NCI-H146 treated with DMSO at 0.1 percent for 48 hours (cell line): ENCODE results near the gene SLC43A1.

Source experiments
- DNase-seq: peaks from one replicate; lab custom pipeline; 2025; ENCODE audit not compliant: unreplicated experiment; lab: John Stamatoyannopoulos, UW

Gene SLC43A1

DNA sequence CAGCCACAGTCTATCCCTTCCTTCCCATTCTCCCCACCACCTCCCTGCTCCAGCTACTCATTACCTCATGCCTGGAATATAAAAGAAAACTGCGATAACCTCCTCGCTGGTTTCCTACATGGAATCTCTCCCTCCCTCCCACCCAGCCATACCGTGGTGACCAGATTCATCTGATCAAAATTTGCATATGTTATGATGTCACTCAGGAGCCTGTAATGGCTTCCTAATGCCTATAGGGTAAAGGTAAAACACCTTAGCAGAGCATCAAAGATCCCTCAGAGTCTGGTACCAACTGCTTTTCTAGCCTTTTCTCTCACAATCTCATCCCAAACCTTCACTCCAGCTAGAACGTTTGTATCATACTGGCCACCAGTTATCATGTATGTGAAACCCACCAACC, 35.6 kb downstream of the SLC43A1 start:
- DNase-seq, result no peak

DNA sequence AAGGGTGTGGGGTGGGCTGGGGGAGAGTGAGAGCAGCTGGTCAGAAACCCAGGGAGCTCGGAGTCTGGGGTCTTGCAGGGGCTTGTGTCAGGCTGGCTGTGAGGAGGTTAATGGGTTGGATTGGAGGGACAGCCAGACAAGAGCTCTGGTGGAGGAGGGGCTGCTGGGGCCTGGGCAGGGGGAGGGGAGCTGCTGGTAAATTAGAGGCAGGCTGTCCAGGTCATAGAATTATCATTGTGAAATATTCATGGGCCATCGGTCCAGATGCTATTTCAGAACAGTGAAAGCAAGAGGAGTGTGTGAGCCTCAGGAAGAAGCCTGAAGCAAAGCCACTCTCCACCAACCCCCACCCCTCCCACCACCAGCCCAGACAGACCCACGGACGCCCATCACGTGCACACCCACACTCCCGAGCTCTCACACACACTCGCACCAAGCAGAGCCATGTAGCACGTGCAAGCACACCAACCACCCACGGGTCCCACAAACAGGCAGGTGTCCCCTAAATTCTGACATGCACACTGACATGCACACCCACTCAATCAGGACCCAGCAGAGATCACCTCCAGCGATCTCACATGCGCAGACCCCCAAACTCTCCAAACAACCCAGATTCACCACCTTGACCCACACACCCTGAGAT, 36.4 kb downstream of the SLC43A1 start:
- no peak for DNase-seq

DNA sequence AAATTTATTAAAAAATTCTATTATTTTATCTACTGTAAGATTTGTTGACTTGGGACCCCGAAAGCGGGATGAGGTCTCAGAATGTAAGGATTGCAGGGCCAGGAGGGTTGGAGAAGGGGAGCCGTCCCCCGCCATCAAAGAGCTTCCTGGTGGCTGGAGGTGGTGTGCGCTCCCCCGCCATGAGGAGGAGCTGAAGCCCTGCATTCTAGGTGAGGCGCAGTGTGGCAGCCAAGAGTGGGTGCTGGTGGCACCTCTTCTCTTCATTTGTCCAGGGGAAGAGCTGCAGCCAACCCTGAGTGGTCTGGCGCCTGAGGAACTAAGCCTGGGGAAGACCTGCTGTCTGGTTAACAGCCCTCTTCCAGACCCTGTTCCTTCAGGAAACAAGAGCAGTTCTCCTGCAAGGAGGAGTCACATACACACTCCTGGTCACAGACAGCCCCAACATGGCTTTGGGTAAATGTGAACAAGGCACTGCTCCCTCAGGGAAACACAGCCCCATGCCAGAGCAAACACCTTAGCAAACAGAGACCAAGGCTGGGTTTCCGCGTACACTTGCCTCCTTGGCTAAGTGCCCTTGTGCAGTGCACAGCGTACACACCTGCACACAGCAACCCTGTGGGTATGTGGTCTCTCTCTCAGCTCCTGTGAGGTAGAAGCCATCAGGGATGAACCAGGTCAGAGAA, 37.9 kb downstream of the SLC43A1 start:
- DNase-seq, result no peak

DNA sequence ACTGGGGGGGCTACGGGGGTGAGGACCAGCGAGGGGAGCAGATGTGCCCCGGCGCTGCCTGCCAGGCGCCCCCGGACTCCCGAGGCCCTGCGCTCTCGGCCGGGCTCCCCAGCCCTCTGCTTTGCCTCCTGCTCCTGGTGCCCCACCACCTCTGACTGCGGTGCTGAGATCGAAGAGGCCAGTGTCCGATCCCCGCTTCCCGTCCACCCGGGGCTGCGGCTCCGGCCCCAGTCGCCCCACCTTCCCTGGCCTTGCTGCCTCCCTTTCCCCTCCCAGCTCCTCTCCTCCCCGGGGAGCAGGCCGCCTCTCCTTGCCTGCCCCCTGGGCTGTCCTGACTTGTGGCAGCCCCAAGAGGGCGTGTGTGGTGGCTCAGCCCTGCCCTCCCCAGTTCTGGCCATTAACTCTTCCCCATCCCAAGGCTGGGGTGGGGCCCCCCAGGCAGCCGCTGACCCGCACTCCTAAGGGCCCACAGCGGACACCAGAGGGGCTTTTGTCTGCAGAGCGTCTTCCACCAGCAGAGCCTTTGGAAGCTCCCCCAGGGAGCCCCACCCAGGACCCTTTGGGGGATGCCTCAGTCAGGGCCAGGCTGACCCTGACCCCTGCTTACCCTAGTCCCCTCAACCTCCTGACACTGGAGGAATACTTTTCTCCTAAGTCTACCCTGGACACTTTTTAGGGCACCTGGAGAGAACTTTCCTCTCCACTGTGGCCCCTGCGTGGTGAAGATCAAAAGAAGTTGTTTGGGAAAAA, 38.6 kb downstream of the SLC43A1 start:
- DNase-seq, result no peak

DNA sequence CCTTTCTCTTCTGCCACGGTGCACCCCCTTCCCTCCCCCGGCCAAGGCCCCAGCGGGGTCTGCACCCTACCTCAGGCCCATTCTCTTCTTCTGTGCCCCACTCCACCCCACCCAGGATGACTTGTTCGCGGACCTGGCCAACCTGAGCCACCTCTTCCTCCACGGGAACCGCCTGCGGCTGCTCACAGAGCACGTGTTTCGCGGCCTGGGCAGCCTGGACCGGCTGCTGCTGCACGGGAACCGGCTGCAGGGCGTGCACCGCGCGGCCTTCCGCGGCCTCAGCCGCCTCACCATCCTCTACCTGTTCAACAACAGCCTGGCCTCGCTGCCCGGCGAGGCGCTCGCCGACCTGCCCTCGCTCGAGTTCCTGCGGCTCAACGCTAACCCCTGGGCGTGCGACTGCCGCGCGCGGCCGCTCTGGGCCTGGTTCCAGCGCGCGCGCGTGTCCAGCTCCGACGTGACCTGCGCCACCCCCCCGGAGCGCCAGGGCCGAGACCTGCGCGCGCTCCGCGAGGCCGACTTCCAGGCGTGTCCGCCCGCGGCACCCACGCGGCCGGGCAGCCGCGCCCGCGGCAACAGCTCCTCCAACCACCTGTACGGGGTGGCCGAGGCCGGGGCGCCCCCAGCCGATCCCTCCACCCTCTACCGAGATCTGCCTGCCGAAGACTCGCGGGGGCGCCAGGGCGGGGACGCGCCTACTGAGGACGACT, 39.3 kb downstream of the SLC43A1 start:
- DNase-seq, result no peak

DNA sequence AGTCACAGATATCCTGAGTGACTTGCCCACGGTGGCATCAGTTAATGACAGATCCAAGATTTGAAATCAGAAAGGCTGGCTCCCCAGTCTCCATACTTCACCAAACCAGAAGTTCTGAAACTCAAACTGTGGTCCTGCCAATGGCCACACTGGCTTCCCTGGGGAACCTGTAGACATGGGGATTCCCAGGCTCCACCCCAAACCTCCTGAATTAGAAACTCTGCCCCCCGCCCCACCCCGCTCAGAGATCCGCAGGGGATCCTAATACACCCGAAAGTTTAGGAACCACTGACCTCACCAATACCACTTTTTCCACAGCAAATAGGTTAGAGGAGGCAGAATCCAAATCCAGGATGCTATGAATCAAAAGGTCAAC, 39.8 kb downstream of the SLC43A1 start:
- no peak for DNase-seq

DNA sequence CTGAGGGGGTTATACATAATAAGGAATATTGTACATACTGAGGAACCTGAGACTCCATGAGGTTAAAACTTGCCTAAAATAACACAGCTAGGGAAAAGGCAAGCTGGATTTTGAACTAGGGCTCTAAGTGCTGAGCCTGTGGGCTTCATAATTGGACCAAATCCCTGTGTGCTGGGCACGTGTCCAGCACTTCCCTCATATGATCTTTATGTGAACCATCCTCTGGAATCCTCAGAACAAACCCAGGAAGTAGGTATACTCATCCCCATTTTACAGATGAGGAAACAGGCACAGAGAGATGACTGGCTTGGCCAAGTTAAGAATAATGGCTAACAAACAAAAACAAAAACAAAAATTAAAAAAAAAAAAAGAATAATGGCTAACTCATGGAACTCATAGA, 40.3 kb downstream of the SLC43A1 start:
- DNase-seq, result no peak

DNA sequence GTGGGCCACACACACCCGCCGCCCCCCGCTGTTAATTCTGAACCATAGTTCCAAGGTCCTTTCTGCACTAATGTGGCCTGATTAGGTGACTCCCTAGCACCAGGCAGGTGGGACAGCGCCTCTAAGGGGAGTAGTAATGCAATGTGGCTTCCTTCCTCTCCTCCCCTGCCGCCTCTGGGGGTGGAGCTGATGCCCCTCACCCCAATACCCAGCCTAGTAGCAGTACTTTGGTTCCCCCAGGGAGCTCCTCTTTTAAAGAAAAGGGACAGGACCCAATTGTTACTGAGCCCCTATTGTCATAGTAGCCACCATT, 40.7 kb downstream of the SLC43A1 start:
- no peak for DNase-seq

DNA sequence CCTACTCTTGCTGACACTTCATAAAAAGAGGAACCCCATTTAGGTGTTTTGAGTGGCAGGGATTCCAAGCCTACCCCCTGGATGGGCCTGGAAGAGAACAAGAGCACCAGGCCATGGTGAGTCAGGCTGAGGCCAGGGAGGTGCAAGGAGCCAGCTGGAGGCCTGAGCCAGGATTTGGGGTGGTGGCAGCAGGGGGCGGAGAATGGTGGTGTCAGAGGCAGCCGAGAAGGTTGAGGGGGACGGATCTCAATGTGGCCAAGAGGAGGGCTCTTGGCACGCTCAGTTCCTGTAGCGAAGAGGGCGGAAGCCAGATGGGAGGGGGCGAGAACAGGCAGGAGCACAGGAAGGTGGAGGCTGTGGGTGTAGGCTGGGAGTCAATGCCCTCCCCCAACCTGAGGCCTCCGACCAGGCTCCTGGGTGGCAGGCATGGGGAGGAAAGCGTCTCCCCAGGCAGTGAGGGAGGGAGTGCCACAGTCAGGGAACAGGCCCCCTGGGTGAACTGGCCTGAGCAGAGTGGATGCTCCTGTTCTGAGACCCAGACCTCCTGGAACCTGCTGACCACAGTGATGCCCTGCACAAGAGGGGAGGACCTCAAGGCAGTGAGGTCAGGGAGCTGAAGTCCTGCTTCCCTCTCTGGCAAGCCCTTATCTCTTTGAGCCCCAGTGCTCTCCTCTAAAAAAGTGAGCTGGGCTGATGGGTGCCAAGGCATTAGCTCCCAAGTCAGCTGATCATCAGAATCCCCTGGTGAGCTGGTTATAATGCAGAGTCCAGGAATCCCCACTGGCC, 41.3 kb downstream of the SLC43A1 start:
- DNase-seq, result no peak

DNA sequence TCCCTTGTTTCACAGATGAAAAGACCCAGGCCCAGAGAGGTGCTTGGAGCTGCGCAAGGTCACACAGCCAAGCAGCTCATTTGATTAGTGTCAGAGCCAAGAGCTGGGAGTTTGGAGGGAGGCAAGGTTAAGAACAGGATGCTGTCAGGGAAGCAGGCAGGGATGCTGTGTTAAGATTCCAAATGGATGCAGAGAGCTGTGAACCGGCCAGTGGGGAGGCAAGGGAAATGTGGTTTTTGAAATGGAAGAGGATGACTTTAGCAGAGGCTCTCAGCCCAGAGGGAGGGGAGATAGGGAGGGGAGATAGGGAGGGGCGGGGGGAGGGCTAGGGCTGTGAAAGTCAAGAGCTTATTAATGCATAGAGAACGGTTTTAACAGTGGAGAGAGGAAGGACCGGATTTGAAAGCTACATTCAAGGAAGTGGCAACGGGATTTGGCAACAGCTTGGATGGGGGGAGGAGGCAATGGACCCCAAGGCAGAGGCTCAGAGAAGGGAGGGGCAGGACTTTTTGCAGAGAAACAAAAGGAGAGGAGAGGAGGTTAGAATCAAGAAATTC, 42.1 kb downstream of the SLC43A1 start:
- no peak for DNase-seq

DNA sequence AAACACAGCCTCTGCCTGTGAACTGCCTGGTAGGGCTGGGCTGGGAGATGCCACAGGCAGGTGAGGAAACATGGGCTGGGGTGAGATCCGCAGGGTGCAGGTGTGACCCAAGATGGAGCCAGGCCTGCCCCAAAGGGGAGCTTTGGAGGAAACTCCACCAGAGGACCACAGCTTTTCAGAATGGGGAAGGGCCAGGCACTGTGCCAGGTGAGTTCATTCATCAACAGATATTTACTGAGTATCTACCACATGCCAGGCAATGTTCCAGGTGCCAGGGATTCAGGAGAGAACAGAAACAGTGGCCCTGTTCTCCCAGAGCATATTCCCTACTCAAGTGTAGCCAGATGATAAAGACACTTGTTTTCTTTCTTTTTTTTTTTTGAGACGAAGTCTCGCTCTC, 44.0 kb downstream of the SLC43A1 start:
- DNase-seq, result no peak

DNA sequence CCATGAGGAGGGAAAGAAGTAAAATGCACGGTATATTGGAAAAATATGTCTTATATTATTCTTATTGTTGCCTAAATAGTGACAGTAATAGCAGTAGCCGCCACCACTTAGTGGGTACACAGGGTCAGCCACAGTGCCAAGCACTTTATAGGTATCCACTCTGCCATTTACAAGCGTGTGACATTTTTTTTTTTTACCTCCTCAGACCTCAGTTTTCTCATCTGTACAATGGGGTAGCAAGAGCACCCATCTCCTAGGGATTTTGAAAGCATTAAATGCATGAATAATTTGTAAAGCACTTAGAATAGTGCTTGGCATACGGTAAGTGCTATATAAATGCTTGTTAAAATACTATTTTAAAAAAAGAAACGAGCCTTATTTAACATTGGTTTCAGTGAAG, 46.2 kb downstream of the SLC43A1 start:
- no peak for DNase-seq

DNA sequence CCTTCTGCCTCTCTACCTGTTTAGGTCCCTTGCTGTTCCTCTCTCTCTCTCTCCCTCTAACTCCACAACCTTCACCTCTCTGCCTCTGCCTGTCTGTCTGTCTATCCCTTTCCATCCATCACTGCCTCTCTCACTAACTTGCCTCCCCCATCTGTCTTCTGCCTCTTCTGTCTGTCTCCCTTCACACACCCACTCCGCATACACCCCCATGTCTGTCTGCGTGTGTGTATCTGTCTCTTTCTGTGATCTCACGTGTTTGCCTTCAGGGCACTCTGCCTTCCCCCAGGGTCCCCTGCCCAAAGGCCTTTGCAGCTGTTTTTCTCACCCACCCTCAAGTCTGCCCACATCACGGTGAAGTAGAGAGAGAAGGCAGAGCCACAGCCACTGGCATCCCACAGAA, 47.2 kb downstream of the SLC43A1 start:
- no peak for DNase-seq

DNA sequence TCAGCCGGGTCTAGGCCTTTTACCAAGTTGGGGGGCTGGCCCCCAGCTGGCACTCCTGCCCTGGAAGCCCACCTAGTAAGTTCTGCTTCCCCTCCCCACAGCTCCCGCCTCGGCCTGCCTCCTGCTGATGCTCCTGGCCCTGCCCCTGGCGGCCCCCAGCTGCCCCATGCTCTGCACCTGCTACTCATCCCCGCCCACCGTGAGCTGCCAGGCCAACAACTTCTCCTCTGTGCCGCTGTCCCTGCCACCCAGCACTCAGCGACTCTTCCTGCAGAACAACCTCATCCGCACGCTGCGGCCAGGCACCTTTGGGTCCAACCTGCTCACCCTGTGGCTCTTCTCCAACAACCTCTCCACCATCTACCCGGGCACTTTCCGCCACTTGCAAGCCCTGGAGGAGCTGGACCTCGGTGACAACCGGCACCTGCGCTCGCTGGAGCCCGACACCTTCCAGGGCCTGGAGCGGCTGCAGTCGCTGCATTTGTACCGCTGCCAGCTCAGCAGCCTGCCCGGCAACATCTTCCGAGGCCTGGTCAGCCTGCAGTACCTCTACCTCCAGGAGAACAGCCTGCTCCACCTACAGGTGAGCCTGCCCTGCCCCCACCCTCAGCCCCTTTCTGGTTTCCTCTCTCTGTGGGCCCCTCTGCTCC, 47.9 kb downstream of the SLC43A1 start:
- no peak for DNase-seq

DNA sequence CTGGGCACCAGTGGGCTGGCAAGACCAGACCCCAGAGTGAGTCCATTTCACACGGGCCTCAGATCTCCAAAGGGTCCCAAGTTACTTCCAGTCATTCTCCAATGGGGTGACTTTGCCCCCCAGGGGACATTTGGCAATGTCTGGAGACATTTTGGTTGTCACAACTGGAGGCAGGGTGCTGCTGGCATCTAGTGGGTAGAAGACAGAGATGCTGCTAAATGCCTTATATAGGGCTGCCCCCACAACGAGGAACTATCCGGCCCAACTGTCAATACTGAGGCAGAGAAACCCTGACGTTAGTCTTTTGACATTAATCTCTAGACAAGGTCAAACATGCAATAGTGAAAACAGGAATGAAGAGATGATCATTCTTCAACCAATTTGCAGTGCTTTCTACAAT, 48.8 kb downstream of the SLC43A1 start:
- no peak for DNase-seq

DNA sequence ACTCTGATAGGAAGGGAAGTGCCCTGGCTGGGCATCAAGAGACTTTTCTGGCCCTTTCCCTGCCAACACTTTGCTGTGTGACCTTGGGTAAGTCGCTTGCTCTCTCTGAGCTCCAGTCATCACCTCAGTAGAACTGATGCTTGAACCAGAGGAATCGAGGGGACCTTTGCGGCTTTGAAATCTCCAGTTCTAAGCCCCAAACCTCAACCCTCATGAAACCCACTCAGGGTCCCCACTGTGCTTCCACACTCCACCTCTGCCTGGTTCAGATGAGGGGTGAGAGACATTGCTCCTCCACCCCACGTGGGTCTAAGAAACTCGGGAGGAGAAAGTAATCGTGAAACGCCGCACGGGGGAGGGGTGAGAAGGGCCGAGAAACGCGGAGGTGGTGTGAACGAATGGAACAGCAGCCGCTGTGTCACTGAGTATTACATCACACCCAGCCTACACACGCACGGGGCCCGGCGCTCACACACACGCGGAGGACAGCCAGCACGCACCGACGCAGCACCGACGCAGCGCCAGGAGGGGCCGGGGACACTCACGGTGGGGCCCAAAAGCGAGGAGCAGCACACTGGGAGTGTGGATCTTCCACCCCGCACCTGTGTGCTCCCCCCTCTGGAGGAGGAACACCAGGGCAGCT, 50.8 kb downstream of the SLC43A1 start:
- DNase-seq, result no peak

DNA sequence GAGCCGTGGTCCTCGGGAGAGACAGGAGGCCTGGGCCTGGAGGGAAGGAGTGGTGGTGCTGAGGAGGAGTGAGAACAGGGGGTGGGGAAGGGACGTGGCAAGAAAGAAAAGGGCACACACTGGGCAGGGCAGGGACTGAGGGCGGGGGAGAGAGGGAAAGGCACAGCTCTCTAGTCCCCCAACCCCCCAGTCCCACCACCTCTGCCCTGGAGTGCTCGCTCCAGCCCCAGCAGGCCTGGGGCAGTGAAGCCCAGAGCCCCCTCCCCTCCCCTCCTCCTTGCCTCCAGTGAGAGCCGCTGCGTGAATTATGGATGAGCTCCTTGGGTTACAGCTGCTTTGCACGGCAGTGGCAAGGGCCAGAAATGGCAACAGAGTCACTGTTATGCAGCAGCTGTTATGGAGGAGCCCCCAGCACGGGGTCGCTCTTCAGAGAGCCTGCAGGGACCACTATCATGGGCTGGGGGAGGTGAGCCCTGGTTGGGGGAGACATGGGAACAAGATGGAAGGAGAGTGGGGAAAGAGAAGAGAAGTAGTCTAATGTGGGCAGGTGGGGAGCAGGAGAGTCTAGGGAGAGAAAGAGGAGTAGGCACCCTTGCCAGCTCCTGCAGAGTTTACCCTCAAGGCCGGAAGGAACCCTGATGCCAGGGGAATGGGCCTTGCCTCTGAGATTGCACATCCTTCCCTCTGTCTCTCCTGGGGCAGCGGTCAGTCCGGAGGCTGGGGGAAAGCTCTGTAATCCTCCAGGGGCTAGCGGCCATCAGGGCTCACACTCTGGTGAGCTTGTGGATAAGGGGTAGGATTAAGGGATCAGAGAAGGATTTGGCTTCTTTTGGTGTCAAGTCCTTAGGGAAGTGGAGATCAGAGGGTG, 51.6 kb downstream of the SLC43A1 start:
- no peak for DNase-seq

DNA sequence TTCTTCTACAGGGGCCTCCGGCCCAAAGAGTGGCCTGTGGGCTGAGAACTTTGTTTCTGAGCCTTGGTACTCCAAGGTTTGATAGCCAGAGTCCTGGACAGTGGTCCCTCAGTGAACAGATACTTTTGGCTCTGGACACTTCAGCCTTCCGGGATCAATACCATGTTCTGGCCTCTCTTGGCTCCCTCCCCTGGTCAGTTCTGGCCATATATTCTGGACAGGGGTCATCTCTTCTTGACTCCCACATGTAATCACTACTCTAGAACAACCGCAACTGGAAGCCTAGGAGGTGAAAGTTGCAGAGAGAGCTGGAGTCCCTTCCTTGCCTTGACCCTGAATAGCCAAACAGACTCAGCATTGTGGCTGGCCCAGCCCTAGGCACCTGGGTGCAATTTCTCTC, 52.9 kb downstream of the SLC43A1 start:
- DNase-seq, result no peak
